Measurements from ENCODE around the gene SBF1. TPM values are rescaled to one million over a fixed set of nuclear protein-coding genes. Genes with fewer than 3 reads are reported as not detected.

Gene SBF1
- total RNA-seq, 1 experiment from 2014 or later, result 43.6 TPM

GRCh38 chr22:50465066-50465930, 9.5 kb downstream of the SBF1 start:
- DNase-seq (ENCODE audit: low read depth), result no peak

GRCh38 chr22:50464451-50464850, 10.4 kb downstream of the SBF1 start:
- DNase-seq (ENCODE audit: low read depth), result no peak

DNA sequence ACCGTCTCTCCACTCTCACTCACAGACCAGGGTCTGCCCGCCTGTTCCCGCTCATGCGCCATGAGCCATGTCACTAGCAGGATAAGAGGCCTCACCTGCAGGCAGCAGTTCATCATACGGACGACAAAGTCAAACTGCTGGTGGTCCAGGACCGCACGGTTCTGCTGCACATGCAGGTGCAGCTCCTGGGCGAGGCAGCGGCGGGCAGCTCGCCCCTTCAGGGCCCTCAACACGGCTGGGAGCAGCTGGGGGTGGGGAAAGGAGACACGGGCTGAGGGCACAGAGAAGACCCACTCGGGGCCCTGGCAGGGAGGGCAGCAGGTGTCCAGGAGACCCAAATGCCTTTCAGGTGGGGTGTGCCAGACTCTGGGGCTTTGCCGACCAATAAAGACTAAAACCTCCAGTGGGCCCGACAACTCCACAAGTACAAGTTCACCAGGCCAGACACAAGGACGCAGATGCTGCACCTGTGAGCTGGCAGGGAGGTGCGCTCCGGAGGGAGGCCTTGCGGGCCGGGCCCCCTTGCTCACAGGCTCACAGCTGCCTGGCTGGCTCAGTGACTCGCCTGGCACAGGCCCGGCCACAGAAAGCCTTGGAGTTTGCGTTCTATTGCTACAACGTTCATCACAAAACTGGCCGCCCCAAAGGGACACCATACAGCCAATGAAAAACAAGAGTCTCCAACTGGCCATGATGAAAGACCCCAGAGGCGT, 11.5 kb downstream of the SBF1 start:
- DNase-seq (ENCODE audit: low read depth), result no peak

DNA sequence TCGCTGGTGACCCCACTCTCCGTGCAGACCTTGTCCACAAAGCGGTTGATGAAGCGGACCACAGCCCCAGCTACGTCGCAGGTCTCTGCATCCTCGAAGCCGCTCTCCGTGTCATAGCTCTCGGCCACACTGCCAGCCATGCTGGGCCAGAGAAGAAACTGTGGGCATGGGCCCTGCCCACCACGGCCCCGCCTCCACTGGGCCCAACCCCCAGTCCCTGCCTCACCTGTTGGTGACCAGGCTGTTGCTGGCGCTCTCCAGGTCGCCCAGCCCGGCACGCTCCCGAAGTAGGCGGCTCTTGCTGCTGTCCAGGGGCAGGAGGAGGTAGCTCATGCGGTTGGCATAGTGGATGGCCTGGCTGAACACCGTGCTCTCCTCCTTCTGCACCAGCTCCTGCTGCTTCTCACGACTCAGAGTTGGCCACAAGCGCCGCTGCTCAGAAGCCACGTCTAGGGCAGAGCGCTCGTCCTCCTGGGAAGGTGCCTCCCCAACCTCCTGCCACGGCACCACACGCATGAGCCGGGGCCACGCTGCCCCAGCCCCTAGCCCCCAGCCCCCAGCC, 12.8 kb downstream of the SBF1 start:
- DNase-seq (ENCODE audit: low read depth), result no peak

- DNase-seq (ENCODE audit: low read depth), result no peak
These were observed 13.3 kb downstream of the SBF1 start for GRCh38 chr22:50461536-50461935.

DNA sequence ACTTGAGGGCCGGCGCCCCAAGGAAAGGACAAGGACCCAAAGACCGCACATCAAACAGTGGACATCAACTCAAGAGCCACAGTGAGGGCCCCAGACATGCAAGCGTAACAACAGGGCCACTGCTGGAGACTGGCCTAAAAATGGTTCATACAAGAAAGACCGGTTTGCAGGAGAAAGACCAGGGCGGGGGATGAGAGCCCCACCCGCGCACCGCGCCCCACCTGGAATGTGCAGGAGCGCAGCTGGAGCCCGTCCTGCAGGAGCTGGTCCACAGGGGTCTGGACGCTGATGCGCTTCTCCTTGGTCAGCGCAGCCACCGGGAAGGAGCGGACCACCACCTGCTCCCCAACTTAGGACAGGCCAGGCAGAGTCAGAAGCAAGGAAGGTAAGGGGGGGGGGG, 13.9 kb downstream of the SBF1 start:
- no peak for DNase-seq (ENCODE audit: low read depth)

DNA sequence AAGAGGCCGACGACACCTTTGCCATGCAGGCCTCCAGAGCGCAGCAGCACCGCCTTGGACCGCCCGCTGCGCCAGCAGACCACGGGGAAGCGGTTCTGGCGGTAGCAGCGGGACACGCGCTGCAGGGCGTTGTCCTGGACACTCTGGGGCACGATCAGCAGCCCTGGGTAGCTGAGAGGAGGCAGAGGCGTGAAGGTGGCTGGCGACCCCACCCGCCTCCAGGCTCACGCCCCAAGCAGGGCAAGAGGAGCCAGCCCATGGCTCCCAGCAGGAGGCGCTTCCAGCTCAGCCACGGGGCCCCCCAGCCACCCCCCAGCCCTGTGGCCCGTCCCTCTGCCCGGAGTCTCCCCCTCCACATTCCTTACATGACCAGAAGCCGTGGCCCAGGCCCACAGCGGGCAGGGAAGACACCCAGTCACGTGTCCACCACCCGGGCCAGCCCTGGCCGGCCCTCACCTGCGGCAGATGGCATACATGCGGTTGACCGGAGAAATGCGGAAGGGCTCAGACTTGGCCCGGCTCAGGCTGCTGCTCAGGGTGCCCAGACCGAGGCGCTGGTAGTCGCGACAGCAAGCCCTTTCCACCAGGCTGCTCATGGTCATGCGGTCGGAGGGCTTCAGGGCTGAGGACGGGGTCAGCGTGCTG, 15.2 kb downstream of the SBF1 start:
- no peak for DNase-seq (ENCODE audit: low read depth)

GRCh38 chr22:50459016-50459415, 15.8 kb downstream of the SBF1 start:
- DNase-seq (ENCODE audit: low read depth), result no peak

DNA sequence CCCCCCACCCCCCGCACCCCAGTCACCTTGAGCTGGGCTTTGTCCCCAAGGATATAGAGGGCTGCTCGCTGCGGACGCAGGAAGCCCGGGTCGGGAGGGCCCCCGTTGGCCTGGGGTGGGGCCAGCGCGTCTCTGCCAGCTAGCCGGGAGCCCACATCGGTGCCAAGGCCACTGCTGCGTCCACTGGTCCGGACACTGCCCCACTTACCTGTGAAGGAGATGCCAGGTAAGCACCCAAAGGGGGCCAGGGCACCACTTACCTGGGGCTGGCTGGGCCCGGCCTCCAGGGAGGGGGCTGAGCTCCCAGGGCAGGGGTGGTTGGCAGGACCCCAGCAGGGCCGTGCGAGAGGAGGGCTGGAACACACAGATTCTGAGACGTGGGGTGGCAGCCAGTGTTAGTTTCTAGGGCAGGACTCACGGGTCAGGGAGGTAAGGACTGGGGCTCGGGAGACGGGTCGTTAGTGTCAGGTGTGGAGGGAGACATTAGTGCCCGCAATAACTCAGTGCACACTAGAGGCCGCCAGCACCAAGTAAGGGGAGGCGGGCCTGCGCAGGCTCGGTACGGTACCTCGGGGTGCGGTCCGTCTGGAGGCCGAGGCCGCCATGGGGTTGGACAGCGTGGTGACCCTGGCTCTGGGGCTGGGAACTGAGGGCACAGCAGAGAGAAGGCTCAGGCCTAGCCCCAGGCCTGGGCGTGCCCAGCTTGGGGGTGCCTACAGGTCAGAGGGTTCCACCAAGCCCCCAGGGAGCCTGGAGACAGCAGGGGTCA, 18.2 kb downstream of the SBF1 start:
- DNase-seq (ENCODE audit: low read depth), result no peak

DNA sequence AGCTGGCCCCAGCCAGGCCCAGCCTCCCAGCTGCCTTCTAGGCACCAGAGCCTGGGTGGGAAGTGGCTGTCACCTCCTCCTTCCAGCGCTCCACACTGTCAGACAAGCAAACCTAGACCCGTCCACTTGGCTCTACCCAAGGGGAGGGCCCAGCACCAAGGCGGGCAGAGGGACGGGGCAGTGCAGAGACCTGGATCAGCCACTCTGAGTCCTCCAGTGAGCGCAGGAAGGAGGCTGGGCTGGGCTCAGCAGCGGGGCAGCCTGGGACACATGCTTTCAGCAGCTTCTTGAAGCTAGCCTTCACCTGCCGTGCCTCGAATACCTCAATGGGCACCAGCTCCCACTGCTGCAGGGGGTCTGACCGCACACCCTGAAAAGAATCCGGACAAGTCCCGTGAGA, 18.8 kb downstream of the SBF1 start:
- DNase-seq (ENCODE audit: low read depth), result no peak

GRCh38 chr22:50455201-50455600, 19.6 kb downstream of the SBF1 start:
- no peak for DNase-seq (ENCODE audit: low read depth)

GRCh38 chr22:50454556-50455075, 20.2 kb downstream of the SBF1 start:
- no peak for DNase-seq (ENCODE audit: low read depth)

DNA sequence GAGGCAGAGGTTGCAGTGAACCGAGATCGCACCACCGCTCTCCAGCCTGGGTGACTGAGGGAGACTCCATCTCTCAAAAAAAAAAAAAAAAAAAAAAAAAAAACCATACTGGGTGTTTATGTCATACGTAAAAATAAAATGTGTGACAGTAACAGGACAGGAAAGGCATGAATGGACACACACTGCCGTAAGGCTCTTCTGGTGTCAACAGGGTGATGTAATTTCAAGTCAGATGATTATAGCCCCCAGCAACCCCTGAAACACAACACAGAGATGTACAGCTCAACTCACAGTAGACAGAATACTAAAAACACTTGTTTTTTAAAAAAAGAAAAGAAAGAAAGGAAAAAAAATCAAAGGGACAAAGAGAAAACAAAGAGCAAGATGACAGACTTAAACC, 22.2 kb downstream of the SBF1 start:
- no peak for DNase-seq (ENCODE audit: low read depth)

GRCh38 chr22:50447576-50448551, 27.0 kb downstream of the SBF1 start:
- DNase-seq (ENCODE audit: low read depth), result no peak

DNA sequence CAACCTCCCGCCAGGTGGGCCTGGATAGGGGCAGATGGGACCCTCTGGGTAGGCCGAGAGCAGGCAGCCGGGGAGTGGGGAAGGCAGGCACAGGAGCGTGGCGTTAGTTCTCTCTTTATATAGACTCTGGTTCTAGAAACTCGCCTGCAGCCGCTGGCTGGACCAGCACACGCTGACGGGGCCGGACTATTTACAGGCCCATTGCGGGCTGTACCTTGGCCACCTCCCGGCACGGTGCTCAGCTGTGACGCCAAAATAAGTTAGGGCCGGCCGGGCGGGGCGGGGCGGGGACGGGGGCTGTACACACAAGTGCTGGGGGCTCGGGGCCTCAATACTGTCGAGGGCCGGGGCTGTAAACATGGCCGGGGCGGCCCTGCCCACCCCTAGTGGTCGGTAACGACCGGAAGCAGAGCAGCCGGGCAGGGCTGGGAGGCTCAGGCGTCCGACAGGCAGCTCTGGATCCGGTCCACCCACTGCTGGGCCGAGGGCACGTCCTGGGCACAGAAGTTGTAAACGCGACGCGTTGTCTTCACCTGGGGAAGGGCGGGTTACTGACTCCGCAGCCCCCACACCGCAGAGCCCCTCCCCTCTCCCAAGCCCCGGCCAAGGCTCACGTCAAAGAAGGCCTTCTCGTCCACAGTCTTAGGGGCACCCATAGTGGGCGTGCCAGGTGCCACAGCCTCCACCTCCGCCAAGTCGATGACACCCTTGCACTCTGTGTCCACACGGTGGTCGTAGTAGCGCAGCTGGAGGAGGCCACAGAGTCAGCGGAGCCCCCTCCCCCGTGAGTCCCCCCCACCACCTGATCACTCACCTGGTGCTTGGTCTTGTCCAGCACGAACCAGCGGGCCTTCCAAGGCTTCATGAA, 27.9 kb downstream of the SBF1 start:
- DNase-seq (ENCODE audit: low read depth), result no peak

DNA sequence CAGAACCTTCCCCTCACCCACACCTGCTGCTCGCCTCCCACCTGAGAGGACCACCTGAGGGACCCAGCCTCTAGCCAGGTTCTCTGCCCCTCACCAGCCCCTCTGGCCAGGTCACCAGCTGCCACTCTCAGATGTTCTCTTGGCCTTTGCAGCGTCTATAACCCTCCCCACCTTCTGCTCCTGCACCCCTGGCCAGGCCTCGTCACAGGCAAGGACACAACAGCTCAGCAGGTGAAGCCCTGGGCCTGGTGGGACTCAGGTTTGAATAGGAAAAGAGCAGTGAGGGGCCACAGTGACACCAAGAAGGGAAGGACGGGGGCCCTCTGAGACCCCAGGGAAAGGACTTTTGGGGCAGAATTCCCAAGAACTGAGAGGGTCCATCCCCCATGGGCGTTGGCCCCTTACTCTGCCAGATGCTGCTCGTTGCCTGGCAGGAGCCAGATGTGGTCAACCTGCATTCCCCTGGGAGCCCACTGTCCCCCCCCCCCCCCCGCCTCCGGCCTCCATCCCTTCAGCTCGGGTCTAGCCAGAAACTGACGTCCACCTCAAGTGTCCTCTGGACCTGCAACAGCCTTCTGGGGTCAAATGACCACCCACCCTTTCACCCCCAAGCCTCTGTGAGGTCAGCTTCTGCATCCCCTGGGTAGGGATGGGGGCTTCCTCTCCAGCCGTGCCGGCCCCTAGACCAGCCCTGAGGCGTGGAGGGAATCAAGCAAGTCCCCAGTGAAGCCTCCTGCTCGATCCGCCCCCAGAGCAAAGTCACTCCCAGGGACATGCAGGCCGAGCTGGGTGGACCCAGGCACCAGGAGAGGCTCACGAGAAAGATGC, 28.7 kb downstream of the SBF1 start:
- DNase-seq (ENCODE audit: low read depth), result no peak

DNA sequence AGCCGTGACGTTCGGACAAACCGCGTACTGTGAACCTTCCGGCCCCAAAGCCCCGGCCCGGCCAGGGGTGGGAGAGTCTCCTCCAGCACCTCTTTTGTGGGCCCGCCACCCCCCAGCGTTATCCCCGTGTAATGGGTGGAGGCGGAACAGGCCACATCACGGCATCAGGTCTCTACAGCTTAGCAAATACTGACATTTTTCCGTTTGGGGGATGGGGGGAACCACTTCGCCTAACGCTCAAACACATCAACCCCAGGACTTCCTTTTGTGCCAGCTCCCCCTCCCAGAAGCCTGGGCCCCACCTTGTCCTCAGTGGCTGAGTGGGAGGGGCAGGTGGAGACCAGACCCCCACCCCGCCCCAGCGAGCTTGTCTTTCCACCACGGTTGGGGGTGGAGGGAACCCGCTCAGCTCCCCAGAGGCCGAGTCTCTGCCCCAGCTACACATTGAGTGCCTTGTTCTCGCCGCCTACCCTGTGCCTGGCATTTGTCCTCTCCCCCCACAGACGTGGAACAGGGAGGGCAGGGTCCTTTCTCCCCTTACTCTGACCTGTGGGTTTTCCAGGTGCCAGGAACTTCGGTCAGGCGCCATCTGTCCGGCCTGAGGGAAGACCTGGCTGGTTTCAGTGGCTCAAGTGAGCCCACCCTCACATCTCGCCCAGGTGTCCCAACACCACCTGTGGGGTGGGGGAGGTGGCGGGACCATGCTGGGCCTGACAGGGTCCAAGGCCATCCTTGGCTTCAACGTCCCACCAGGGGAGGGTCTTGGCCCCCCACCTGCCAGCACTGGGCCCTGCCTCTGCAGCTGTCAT, 29.6 kb downstream of the SBF1 start:
- no peak for DNase-seq (ENCODE audit: low read depth)

All from M059J (cell line).